HAP-1 (cell line): ENCODE data around the gene KRT78.

ENCODE experiments used
- DNase-seq, 2 experiments: peaks; one replicate each; pipeline ENCODE4 v3.0.0-alpha.2; 2016 to 2020; ENCODE audit warnings: low spot score in 2 of 2
- H3K27me3 ChIP-seq: fragments of 250-450 bp; sonication (Bioruptor Pico); 2 replicates; pipeline ENCODE4 v1.5.1; 2020; ENCODE audit warnings: low read depth, mild to moderate bottlenecking, moderate library complexity
- H3K36me3 ChIP-seq: fragments of 250-450 bp; sonication (Bioruptor Pico); replicated peaks from 2 replicates; pipeline ENCODE4 v1.5.1; 2020; ENCODE audit warnings: mild to moderate bottlenecking
- H3K4me1 ChIP-seq: fragments of 250-450 bp; sonication (Bioruptor Pico); 2 replicates; pipeline ENCODE4 v1.5.1; 2020; ENCODE audit warnings: mild to moderate bottlenecking
- H3K4me3 ChIP-seq: fragments of 250-450 bp; sonication (Bioruptor Pico); 2 replicates; pipeline ENCODE4 v1.5.1; 2020; ENCODE audit warnings: mild to moderate bottlenecking, moderate library complexity
- H3K9me3 ChIP-seq: fragments of 250-450 bp; sonication (Bioruptor Pico); 2 replicates; pipeline ENCODE4 v1.5.1; 2020; ENCODE audit warnings: mild to moderate bottlenecking, moderate library complexity
- in situ Hi-C: fragments of 300-500 bp; cut with MboI; formaldehyde crosslinking; loops from 3 replicates; pipeline ENCODE4 v1.14.3; 2020; ENCODE audit warnings: low sequenced_read_pairs, inconsistent platforms, mixed read lengths

KRT78 gene

GRCh38 chr12:52813203-52813819 lies 35.5 kb downstream of the KRT78 start:
- Histone ChIP-seq H3K4me3 (no peak overlapping the region), H3K36me3 (no peaks in the 10 kb centered on the region), H3K9me3 (no peaks in the 10 kb centered on the region), H3K27me3 (peaks cover 8% of the 10 kb centered on the region; the same call in 1 of the 2 replicates), H3K4me1 (no peaks in the 10 kb centered on the region)
- in situ Hi-C loops, result no loop called here
- no peak for DNase-seq

GRCh38 chr12:52812749-52813148 lies 36.0 kb downstream of the KRT78 start:
- Histone ChIP-seq H3K9me3 (no peaks in the 10 kb centered on the region), H3K4me1 (no peaks in the 10 kb centered on the region), H3K36me3 (no peaks in the 10 kb centered on the region), H3K4me3 (no peak overlapping the region), H3K27me3 (peaks cover 6% of the 10 kb centered on the region; the same call in 1 of the 2 replicates)
- DNase-seq, result no peak
- in situ Hi-C loops, result no loop called here

- Histone ChIP-seq H3K27me3 (peaks cover 3% of the 10 kb centered on the region; the same call in 1 of the 2 replicates), H3K9me3 (no peaks in the 10 kb centered on the region), H3K4me3 (no peak overlapping the region), H3K36me3 (no peaks in the 10 kb centered on the region), H3K4me1 (no peaks in the 10 kb centered on the region)
- no peak for DNase-seq
- in situ Hi-C loops, result no loop called here
Measured at GRCh38 chr12:52812073-52812400, 36.8 kb downstream of the KRT78 start.

- Histone ChIP-seq H3K36me3 (no peaks in the 10 kb centered on the region), H3K4me3 (no peak overlapping the region), H3K9me3 (no peaks in the 10 kb centered on the region), H3K27me3 (peaks cover 3% of the 10 kb centered on the region; the same call in 1 of the 2 replicates), H3K4me1 (no peaks in the 10 kb centered on the region)
- no peak for DNase-seq
- in situ Hi-C loops, result no loop called here
Measured at GRCh38 chr12:52811191-52812072, 37.4 kb downstream of the KRT78 start.

- Histone ChIP-seq H3K27me3 (peaks cover 3% of the 10 kb centered on the region; the same call in 1 of the 2 replicates), H3K4me3 (no peak overlapping the region), H3K9me3 (no peaks in the 10 kb centered on the region), H3K4me1 (no peaks in the 10 kb centered on the region), H3K36me3 (no peaks in the 10 kb centered on the region)
- in situ Hi-C loops, result no loop called here
- no peak for DNase-seq
Measured at GRCh38 chr12:52810554-52810953, 38.2 kb downstream of the KRT78 start.

GRCh38 chr12:52809166-52809565 lies 39.6 kb downstream of the KRT78 start:
- Histone ChIP-seq H3K27me3 (peaks cover 3% of the 10 kb centered on the region; the same call in 1 of the 2 replicates), H3K36me3 (no peaks in the 10 kb centered on the region), H3K4me3 (no peak overlapping the region), H3K4me1 (peaks cover 3% of the 10 kb centered on the region), H3K9me3 (no peaks in the 10 kb centered on the region)
- no peak for DNase-seq
- in situ Hi-C loops, result no loop called here

GRCh38 chr12:52808573-52809160 lies 40.1 kb downstream of the KRT78 start:
- Histone ChIP-seq H3K27me3 (peaks cover 3% of the 10 kb centered on the region; the same call in 1 of the 2 replicates), H3K4me1 (peaks cover 7% of the 10 kb centered on the region), H3K4me3 (no peak overlapping the region), H3K36me3 (no peaks in the 10 kb centered on the region), H3K9me3 (no peaks in the 10 kb centered on the region)
- in situ Hi-C loops, result no loop called here
- no peak for DNase-seq

- peaks cover 3% of the 10 kb centered on the region; the same call in 1 of the 2 replicates for H3K27me3 ChIP-seq
Measured at GRCh38 chr12:52807544-52808470, 41.0 kb downstream of the KRT78 start.

GRCh38 chr12:52806821-52807543 lies 41.8 kb downstream of the KRT78 start:
- Histone ChIP-seq H3K4me1 (peaks cover 7% of the 10 kb centered on the region), H3K27me3 (peaks cover 3% of the 10 kb centered on the region; the same call in 1 of the 2 replicates), H3K4me3 (no peak overlapping the region), H3K9me3 (no peaks in the 10 kb centered on the region), H3K36me3 (no peaks in the 10 kb centered on the region)
- no peak for DNase-seq
- in situ Hi-C loops, result no loop called here

More at GRCh38 chr12:52807544-52808470, 41.0 kb downstream of the KRT78 start:
- H3K36me3 ChIP-seq, result no peaks in the 10 kb centered on the region
- no peaks in the 10 kb centered on the region for H3K9me3 ChIP-seq
- in situ Hi-C loops, result no loop called here
- H3K4me1 ChIP-seq, result peaks cover 7% of the 10 kb centered on the region
- DNase-seq, result no peak
- no peak overlapping the region for H3K4me3 ChIP-seq

GRCh38 chr12:52806169-52806811 lies 42.5 kb downstream of the KRT78 start:
- Histone ChIP-seq H3K4me1 (peaks cover 12% of the 10 kb centered on the region), H3K36me3 (no peaks in the 10 kb centered on the region), H3K4me3 (no peak overlapping the region), H3K9me3 (no peaks in the 10 kb centered on the region), H3K27me3 (peaks cover 3% of the 10 kb centered on the region; the same call in 1 of the 2 replicates)
- DNase-seq, result no peak
- in situ Hi-C loops, result no loop called here

- Histone ChIP-seq H3K27me3 (peaks cover 3% of the 10 kb centered on the region; the same call in 1 of the 2 replicates), H3K9me3 (no peaks in the 10 kb centered on the region), H3K36me3 (no peaks in the 10 kb centered on the region), H3K4me3 (no peak overlapping the region), H3K4me1 (peaks cover 16% of the 10 kb centered on the region)
- in situ Hi-C loops, result no loop called here
- no peak for DNase-seq
Measured at GRCh38 chr12:52805739-52806138, 43.1 kb downstream of the KRT78 start.

GRCh38 chr12:52805000-52805399 lies 43.8 kb downstream of the KRT78 start:
- in situ Hi-C loops, result no loop called here
- Histone ChIP-seq H3K4me3 (no peak overlapping the region), H3K27me3 (peaks cover 3% of the 10 kb centered on the region; the same call in 1 of the 2 replicates)

More at GRCh38 chr12:52805000-52805399, 43.8 kb downstream of the KRT78 start:
- H3K9me3 ChIP-seq, result no peaks in the 10 kb centered on the region
- no peak for DNase-seq
- H3K4me1 ChIP-seq, result peaks cover 23% of the 10 kb centered on the region
- no peaks in the 10 kb centered on the region for H3K36me3 ChIP-seq
